Cardiac fibroblast (primary cell): Measurements from ENCODE around the gene WWC1.

Experiments used
- DNase-seq, 2 donors: peaks; one replicate each; pipeline versions ENCODE4 v3.0.0 to v3.0.0-alpha.2; 2010; ENCODE audit warnings: low read depth in 2 of 2
- H3K4me3 ChIP-seq, 2 donors: replicated peaks in 1 of 2; 1 replicate in 1 of 2; 2 replicates in 1 of 2; pipeline ENCODE4 v1.5.1; 2011; ENCODE audit warnings: low read depth in 2 of 2, low read length in 2 of 2, mild to moderate bottlenecking in 2 of 2, moderate library complexity in 1 of 2
- TF ChIP-seq, protein P1 (sequence below): IDR thresholded peaks from one replicate; pipeline ENCODE4 v1.5.1; 2011; ENCODE audit warnings: low read depth, mild to moderate bottlenecking, low read length, inconsistent platforms

Gene WWC1

DNA sequence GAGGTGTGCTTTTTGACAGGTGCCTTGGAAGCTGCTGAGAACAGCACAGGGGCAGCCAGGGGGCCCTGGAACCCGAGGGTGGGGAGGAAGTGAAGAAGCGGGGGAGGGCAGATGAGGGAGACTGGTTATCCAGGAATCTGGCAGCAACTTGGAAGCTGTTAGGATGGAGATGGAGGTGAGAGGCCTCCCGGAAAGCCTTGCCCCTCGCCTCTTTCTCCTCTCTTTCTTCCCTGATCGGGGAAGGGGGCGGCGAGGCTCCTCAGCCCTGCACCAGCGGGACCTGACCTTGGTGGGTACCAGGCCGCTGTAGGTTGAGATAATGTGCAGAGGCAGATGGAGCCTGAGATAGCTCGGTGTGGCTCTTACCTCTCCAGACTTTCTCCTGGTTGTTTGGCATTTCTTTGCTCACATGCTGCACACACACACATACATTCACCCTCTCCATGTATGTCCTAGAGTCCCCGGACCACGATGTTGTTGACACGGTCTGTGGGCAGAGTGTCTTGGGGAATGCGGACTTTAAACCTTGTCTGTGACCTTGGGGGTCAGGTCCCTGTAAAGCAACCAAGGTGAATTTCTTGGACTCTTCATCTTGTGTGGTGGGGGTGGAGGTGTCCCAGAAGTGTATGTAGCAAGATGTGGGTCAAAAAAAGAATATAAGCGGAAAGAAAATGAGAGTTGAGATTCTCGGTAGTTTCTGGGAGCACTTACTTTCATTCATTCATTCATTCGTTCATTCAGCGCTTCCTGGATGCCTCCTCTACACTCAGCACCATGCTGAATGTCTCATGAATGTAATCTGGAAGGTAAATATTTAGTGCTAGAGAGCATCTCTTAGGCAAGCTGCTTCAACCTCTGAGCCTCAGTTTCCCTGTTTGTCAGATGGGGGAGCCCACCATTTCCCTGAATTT, 1.6 kb downstream of the WWC1 start:
- H3K4me3 ChIP-seq, result peak overlapping the region in 1 of 2 donors; percentile 41
- TF ChIP-seq, protein P1, sequence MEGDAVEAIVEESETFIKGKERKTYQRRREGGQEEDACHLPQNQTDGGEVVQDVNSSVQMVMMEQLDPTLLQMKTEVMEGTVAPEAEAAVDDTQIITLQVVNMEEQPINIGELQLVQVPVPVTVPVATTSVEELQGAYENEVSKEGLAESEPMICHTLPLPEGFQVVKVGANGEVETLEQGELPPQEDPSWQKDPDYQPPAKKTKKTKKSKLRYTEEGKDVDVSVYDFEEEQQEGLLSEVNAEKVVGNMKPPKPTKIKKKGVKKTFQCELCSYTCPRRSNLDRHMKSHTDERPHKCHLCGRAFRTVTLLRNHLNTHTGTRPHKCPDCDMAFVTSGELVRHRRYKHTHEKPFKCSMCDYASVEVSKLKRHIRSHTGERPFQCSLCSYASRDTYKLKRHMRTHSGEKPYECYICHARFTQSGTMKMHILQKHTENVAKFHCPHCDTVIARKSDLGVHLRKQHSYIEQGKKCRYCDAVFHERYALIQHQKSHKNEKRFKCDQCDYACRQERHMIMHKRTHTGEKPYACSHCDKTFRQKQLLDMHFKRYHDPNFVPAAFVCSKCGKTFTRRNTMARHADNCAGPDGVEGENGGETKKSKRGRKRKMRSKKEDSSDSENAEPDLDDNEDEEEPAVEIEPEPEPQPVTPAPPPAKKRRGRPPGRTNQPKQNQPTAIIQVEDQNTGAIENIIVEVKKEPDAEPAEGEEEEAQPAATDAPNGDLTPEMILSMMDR, result no peak
- DNase-seq, result no peak

DNA sequence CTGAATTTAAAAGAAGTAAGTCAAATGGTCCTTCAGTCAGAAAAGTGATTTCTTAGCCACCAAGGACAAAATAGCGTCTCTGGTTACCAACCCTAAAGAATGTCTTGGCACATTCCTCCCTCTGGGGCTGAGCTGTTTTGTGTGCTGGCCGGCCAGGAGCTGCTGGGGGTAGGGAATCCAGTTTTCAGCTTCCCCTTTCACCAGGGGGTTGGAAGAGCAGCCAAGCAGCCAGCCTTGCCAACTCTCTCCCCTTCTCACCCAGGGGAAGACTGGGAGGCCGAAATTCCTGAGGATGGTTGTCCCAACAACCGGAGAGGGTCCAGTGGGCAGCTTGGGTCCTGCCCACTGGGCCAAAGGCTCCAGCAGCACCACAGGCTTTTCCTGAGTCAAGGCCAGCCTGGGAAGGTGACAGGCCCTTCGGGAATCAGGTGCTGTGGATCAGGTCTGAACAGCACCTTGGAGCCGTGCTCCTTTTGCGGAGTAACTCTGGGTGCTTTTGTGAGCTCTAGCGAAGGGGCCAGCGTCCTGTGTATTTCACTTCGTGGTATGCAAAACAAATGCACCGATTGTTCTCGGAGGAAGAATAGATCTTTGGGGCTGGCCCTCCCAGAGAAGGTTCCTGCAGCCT, 4.2 kb downstream of the WWC1 start:
- DNase-seq, result peak; percentile 42 to 87
- no peak overlapping the region for H3K4me3 ChIP-seq
- TF ChIP-seq, protein P1, result peak; percentile 43

DNA sequence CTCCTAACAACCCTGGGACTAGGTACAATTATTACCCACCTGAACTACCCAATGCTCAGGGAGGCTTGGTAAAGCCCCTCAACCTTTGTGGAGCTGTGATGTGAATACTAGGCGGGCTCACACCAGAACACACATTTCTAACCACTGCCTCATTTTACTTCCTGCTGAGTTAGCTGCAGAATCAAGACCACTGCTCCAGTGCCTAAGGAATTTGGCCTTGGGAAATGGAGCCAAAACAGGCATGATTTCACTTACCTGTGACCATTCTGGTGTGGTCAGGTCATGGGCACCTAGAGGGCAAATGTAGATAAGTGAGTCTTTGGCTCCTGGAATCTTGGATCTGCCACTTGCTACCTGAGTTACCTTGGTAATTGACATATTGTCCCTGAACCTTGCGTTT, 5.2 kb downstream of the WWC1 start:
- no peak overlapping the region for H3K4me3 ChIP-seq
- TF ChIP-seq, protein P1, result no peak
- DNase-seq, result no peak

DNA sequence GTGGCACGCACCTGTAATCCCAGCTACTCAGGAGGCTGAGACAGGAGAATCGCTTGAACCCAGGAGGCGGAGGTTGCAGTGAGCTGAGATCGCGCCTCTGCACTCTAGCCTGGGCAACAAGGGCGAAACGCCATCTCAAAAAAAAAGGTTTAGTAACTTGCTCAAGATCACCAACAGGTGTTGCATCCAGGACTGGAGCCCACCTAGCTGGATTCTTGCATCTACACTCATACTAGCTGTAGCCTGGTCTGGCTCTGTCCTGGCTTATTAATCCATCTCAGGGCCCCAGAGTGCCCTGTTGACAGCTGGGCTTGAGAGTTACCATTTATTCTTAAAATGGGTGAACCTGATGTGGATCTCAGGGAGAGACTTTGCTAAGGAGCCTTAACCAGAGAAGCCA, 7.5 kb downstream of the WWC1 start:
- TF ChIP-seq, protein P1, result no peak
- DNase-seq, result no peak
- no peak overlapping the region for H3K4me3 ChIP-seq

DNA sequence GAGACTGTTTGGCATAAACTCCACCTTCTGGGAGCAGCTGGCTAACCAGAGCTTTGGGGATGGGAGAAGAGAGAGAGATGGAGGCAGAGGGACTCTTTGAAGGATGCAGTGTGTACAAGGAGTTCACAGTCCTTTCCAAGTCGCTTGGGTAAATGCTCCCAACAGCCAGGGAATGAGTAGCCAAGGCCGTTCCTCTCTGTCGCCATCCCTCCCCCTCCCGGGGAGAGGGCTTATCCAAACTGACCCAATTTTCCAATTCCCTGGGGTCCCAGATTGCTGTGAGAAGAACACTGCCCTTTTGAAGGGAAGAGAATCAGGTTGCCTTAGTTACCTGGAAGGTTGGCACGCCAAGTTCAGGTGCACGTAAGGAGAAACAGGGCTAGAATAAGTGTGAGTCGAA, 7.9 kb downstream of the WWC1 start:
- DNase-seq, result no peak
- TF ChIP-seq, protein P1, result no peak
- no peak overlapping the region for H3K4me3 ChIP-seq

DNA sequence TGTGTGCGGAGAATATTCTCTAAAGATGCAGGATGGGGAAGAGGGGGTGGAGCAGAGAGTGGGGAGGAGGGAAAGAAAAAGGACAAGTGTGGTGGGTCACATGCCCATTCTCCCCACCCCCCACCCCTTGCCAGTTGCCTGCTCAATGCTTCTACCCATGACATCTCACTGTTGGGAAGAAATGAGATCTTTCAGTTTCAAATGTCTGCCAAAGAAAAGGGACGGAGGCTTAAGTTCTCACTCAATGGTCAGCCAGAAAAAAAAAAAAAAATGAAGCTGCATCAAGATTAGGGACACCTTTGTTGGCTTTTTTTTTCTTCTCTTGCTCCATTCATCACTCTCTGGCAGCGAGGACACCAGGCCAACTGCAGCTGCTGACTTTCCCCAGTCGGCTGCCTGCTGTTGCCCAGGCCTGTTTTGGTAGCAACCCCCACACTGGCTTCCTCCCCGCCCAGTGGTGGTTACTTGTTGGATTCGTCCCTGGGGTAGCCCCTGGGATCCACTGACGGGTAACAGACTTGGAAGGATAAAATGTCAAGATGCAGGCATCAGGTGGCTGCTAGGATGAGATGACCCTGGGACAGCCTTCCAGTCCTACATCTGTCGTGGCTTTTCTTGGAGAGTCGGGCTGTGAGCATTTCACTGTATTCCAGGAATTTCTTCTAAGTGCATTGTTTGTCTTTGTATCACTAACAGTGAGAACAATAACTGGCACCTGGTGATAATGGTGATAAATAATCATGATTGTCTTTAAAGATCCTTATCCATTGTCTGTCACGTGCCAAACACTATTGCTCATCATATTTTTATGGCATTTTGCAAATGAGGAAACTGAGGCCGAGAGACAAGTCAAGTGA, 9.1 kb downstream of the WWC1 start:
- no peak overlapping the region for H3K4me3 ChIP-seq
- TF ChIP-seq, protein P1, result no peak
- DNase-seq, result no peak
